Inferior parietal cortex (tissue), 1 donor: ENCODE results near the gene ACCS.

Experiments
- DNase-seq: peaks from one replicate; pipeline ENCODE4 v3.0.0-alpha.2; 2016; ENCODE audit errors: extremely low spot score

The ACCS gene, protein sequence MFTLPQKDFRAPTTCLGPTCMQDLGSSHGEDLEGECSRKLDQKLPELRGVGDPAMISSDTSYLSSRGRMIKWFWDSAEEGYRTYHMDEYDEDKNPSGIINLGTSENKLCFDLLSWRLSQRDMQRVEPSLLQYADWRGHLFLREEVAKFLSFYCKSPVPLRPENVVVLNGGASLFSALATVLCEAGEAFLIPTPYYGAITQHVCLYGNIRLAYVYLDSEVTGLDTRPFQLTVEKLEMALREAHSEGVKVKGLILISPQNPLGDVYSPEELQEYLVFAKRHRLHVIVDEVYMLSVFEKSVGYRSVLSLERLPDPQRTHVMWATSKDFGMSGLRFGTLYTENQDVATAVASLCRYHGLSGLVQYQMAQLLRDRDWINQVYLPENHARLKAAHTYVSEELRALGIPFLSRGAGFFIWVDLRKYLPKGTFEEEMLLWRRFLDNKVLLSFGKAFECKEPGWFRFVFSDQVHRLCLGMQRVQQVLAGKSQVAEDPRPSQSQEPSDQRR

GRCh38 chr11:44065841-44066731 is at the start of gene ACCS:
TSS of gene ACCS (plus strand) at chr11:44066270. CDS start at chr11:44067628, 1,358 bp downstream.
- peak; percentile 79 for DNase-seq

GRCh38 chr11:44016546-44017442 is 49.3 kb upstream of the ACCS start:
- no peak for DNase-seq

DNA sequence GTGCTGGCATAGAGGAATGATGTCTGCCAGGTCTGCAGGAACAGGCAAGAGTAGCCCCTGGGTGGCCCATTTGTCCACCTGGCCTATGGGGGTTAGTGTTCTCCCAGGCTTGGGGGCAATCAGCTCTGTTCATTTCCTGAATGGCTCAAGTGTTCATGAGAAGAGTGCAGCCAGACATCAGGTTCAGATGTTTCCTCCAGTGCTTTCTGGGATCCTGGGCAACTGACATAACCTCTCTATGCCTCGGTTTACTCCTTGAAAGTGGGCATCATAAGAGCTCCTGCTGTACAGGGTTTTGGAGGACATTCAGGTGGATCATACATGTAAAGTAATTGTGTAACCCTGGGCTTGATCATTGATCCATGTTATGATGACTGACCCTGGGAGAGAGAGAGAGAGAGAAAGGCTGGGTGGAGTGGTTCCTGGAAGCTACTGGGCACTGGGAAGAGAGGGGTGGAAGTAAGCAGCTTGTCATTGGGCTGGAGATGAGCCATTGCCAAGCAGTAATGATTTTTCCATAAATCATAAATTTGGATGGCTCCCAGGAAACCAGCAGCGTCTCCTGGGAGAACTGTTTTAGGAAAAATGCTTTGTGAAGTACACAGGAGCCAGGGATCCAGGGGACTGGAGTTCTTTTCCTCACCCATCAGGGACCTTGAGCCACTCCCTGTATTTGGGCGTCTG is 48.5 kb upstream of the ACCS start:
- no peak for DNase-seq

DNA sequence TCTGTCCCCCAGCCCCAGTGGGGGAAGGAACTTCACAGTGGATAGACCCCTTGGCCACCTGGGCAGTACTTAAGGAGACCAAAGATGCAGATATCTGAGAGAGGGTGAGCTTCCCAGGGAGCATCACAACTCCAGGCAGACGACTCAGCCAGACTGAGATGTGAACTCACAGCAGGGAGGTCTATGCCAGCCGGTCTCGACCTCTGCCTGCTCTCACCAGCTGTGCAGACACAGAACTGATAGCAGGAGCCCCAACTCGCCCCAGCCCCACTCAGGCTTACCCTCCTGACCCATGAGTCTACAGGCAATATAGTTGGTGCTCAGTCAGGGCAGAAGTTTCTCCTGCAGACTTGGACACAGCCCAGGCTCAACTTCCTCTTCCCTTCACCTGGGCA is 47.9 kb upstream of the ACCS start:
- no peak for DNase-seq

DNA sequence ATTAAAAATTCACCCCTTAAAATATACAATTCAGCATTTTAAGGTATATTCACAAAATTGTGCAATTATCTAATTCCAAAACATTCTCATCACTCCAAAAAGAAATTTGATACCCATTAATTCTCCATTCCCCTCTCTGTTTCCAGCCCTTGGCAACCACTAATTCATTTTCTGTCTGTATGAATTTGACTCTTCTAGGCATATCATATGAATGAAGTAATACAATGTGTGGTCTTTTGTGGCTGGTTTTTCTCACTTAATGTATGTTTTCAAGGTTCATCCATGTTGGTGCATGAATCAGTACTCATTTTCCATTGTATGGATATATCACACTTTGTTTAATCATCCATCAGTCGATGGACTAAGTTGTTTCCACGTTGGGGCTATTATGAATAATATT is 47.2 kb upstream of the ACCS start:
- DNase-seq = no peak

GRCh38 chr11:44024977-44025376 is 41.1 kb upstream of the ACCS start:
- no peak for DNase-seq

DNA sequence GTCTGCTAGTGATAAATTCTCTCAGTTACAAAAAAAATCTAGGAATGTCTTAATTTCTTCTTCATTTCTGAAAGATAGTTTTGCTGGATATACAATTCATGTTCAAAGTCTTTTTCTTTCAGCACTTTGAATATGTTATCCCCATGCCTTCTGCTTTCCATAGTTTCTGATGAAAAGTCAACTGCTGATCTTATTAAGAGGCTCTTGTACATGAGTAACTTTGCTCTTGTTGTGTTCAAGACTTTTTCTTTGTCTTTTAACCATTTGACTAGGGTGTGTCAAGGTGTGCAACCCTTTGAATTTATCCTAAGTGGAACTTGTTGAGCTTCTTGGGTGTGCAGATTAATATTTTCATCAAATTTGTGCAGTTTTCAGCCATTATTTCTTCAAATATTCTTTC is 40.3 kb upstream of the ACCS start:
- no peak for DNase-seq

- DNase-seq = no peak
Measured at GRCh38 chr11:44028401-44028800, 37.7 kb upstream of the ACCS start.

DNA sequence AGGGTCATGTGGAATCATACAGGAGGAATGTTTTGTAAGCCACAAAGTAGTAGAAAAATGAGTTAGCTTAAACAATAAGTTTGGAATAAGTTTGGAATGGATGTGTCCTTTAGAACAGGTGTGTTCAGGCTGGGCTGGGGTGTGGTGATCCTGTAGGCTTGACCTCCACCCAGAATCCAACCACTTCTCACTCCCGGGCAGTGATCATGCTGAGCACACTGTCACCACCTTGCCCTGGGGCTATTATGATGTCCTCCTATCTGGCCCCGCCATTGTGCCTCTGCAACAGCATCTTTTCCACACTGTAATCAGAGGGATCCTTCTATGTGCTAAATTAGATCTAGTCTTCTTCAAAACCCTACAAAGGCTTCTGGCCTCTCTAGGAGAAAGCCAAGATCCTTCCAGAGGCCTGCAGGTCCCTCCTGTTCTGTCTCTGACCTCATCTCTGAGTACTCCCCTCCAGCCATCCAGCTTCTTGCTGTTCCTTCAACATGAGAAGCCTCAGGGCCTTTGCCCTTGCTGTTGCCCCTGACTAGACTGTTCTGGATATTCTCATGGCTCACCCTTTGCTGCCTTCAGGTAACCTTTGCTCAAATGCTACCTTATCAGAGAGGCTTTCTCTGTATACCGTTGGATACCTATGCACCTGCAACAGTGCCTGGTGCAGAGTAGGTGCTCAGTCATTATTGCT is 37.1 kb upstream of the ACCS start:
- no peak for DNase-seq

GRCh38 chr11:44029507-44029845 is 36.6 kb upstream of the ACCS start:
- no peak for DNase-seq

- DNase-seq = no peak
Measured at GRCh38 chr11:44029977-44030911, 35.8 kb upstream of the ACCS start.

DNA sequence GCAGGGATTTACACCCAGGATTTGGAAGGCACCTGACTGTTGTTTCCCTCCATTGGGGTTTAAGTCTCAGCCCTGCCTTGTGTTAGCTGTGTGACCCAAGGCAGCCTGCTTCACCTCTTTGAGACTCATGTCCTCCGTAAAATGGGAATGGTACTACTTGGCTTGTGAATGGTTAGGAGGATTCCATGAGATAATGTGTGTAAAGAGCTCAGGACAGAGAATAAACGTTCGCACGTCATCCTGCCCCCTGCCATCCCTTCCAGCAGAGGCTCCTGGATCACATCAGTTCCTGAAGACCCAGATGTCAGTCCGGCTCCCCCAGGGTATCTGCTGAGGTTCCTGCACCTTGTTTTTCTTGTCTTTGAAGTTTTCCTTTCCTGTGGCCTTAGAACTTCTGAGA is 35.1 kb upstream of the ACCS start:
- no peak for DNase-seq

DNA sequence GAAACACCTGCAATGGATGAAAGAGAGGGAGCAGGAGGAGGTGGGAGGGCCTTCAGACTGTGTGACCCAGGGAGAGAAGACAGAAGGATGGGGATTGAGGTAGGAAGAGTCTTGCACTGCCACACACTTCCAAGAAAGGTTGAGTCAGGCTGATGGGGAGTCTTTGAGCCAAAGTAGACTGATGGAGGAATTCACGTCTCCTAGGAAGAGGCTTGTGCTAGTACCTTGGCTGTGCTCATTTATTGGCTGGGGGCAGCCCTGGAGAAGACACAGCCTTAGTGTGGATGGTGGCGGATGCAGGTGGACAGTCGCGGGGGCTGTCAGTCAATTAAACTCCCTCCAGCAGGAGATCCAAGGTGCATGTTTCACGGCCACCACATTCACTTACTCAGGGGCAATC is 34.5 kb upstream of the ACCS start:
- DNase-seq = no peak

DNA sequence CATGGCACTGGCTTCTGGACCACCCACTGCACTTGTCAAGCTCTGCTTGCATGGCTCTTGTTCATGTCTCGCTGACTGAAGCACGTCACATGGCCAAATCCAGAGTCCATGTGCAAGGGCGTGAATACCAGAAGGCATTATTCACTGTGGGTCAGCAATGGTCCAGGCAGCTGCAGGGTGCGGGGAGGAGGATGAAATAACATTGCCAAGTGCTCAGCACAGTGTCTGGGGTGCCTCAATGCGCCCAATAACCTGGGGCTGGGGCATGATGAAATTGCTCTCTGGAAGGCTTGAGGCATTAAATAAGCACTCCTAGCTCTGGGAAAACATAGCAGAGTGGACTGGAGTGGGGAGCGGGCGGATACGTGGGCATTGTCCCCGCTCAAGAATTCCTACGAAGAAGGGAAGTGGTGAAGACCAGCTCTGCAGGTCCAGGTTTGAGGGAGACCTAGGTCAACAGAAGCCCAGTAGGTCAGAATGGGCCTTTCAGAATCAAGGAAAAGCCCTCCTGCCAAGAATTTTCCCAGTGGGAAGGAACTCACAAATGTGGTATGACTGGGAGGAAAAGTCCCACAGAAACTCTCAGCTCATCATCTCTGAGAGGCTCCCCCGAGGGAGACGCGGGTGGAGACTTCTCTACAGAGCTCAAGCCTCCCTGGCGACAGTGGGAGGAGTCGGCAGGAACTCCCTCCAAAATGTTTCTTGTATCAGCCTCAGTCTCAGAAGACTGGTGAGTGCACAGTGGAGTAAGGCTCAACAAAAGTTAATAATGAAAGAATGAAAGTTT is 33.6 kb upstream of the ACCS start:
- DNase-seq = no peak

GRCh38 chr11:44033411-44033850 is 32.6 kb upstream of the ACCS start:
- DNase-seq = peak; percentile 66

DNA sequence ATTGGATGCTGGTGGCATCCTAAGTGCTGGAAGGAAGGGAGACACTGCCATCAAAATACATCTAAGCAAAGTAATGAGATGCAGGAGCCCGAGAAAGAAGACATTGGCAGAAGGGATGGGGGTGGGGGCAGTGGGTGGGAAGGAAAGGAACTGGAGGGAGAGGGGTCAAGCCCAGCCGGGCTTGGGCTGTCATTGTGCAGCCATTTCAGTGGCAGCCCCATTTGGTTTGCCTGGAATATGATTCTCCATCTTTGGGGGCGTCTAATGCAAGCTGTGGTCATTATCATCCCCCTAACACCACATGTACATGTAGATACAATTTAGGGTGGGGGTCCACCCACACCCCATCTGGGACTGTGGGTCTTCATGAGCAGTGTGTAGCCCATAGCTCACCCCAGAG is 32.2 kb upstream of the ACCS start:
- DNase-seq = no peak

DNA sequence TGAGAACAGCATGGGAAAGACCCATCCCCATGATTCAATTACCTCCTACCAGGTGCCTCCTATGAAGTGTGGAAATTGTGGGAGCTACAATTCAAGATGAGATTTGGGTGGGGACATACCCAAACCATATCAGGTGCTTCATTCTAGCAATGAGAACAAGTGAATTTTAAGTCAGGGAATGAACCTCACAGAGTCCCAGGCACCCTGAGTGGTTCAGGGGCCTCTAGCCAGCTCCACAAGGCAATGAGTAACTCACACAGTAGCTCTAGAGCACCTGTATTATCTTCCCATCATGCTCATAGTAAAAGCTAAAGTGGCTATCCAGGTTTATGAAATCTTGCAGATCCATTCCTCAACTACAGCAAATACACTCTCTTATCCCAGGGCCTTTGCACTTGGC is 31.4 kb upstream of the ACCS start:
- no peak for DNase-seq

GRCh38 chr11:44036811-44037657 is 29.0 kb upstream of the ACCS start:
- peak; percentile 91 for DNase-seq
